Ascending aorta (tissue), 2 donors: Measurements from ENCODE around the gene RAB6A. TPM values are rescaled to one million over a fixed set of nuclear protein-coding genes. Genes with fewer than 3 reads are reported as not detected.
"Not testable (repeated sequence)": the region's sequence is repeated elsewhere in the genome, so short reads cannot be mapped to it uniquely, and the experiment has no call there.

ENCODE experiments used
- DNase-seq, 2 donors: peaks; one replicate each; pipeline ENCODE4 v3.0.0-alpha.2; 2019; ENCODE audit warnings: low spot score in 2 of 2
- H3K27ac ChIP-seq, 2 donors: fragments of 200-600 bp; sonication (generic); one replicate each; pipeline ENCODE4 v1.5.1; 2016 to 2017; ENCODE audit warnings: mild to moderate bottlenecking in 1 of 2
- H3K27me3 ChIP-seq: fragments of 200-600 bp; sonication (generic); one replicate; pipeline ENCODE4 v1.5.1; 2017
- H3K36me3 ChIP-seq, 2 donors: fragments of 200-600 bp; sonication (generic); one replicate each; pipeline ENCODE4 v1.5.1; 2016
- H3K4me1 ChIP-seq, 2 donors: fragments of 200-600 bp; sonication (generic); one replicate each; pipeline ENCODE4 v1.5.1; 2016 to 2017; ENCODE audit warnings: mild to moderate bottlenecking in 1 of 2
- H3K4me3 ChIP-seq, 2 donors: fragments of 200-600 bp; sonication (generic); one replicate each; pipeline ENCODE4 v1.5.1; 2016 to 2017; ENCODE audit warnings: mild to moderate bottlenecking in 1 of 2
- H3K9me3 ChIP-seq, 2 donors: fragments of 200-600 bp; sonication (generic); one replicate each; pipeline ENCODE4 v1.5.1; 2016
- intact Hi-C: fragments of 100-400 bp; cut with DNase I; formaldehyde crosslinking; loops from one replicate; pipeline ENCODE4 v1.15.1; 2023
- total RNA-seq: library from RNA; depleted of rRNA; stranded (reverse); fragments of >200 nt; gene quantifications from one replicate; pipeline ENCODE4 v1.1.0, GENCODE V29; 2016
- TF ChIP-seq, protein P1 (sequence below), 3 experiments: fragments of 200-600 bp in 2 of 3; fragments of 450-650 bp in 1 of 3; sonication (generic) in 2 of 3; IDR thresholded peaks; one replicate each; pipeline ENCODE4 v1.5.1; 2016 to 2019; ENCODE audit warnings: antibody characterized with exemption in 3 of 3, mild to moderate bottlenecking in 1 of 3, moderate library complexity in 1 of 3

RAB6A gene
- total RNA-seq, 1 donor from 2014 or later, result 86.3 TPM

GRCh38 chr11:73680687-73681086, 80.2 kb downstream of the RAB6A start:
- Histone ChIP-seq H3K27ac (no peak overlapping the region), H3K9me3 (no peaks in the 10 kb centered on the region), H3K4me1 (no peaks in the 10 kb centered on the region), H3K36me3 (peaks cover 23 to 53% of the 10 kb centered on the region in 2 donors), H3K27me3 (no peaks in the 10 kb centered on the region), H3K4me3 (no peak overlapping the region)
- TF ChIP-seq, protein P1, sequence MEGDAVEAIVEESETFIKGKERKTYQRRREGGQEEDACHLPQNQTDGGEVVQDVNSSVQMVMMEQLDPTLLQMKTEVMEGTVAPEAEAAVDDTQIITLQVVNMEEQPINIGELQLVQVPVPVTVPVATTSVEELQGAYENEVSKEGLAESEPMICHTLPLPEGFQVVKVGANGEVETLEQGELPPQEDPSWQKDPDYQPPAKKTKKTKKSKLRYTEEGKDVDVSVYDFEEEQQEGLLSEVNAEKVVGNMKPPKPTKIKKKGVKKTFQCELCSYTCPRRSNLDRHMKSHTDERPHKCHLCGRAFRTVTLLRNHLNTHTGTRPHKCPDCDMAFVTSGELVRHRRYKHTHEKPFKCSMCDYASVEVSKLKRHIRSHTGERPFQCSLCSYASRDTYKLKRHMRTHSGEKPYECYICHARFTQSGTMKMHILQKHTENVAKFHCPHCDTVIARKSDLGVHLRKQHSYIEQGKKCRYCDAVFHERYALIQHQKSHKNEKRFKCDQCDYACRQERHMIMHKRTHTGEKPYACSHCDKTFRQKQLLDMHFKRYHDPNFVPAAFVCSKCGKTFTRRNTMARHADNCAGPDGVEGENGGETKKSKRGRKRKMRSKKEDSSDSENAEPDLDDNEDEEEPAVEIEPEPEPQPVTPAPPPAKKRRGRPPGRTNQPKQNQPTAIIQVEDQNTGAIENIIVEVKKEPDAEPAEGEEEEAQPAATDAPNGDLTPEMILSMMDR (IDR thresholded peaks at IDR 0.05), result no peak
- intact Hi-C loops, result no loop called here
- no peak for DNase-seq

GRCh38 chr11:73676552-73676951, 84.3 kb downstream of the RAB6A start:
- H3K4me3 ChIP-seq, H3K27me3 ChIP-seq, intact Hi-C loops, H3K9me3 ChIP-seq, DNase-seq, H3K4me1 ChIP-seq, H3K27ac ChIP-seq: not testable (repeated sequence)
- H3K36me3 ChIP-seq, result peaks cover 13 to 42% of the 10 kb centered on the region in 2 donors

DNA sequence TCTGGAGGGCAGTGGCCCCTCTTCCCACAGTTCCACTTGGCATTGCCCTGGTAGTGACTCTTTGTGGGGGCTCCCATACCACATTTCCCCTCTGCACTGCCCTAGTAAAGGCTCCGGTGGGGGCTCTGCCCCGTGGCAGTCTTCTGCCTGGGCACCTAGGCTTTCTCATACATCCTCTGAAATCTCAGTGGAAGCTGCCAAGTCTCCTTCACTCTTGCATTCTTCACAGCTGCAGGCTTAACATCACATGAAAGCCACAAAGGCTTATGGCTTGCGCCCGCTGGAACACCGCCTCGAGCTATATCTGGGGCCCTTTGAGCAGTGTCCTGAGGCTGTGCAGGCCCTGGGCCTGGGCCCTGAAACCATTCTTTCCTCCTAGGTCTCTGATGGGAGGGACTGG, 89.2 kb downstream of the RAB6A start:
- H3K4me3 ChIP-seq, result no peak overlapping the region
- H3K9me3 ChIP-seq, result no peaks in the 10 kb centered on the region
- intact Hi-C loops, result no loop called here
- TF ChIP-seq, protein P1 (IDR thresholded peaks at IDR 0.05), result no peak
- no peak overlapping the region for H3K27ac ChIP-seq
- DNase-seq, result no peak
- no peaks in the 10 kb centered on the region for H3K27me3 ChIP-seq
- peaks cover 0 to 11% of the 10 kb centered on the region in 2 donors for H3K36me3 ChIP-seq
- no peaks in the 10 kb centered on the region for H3K4me1 ChIP-seq

GRCh38 chr11:73670808-73671207, 90.1 kb downstream of the RAB6A start:
- TF ChIP-seq, protein P1 (IDR thresholded peaks at IDR 0.05), result no peak
- Histone ChIP-seq H3K27ac (no peak overlapping the region), H3K36me3 (peaks cover 0 to 11% of the 10 kb centered on the region in 2 donors), H3K27me3 (no peaks in the 10 kb centered on the region), H3K9me3 (no peaks in the 10 kb centered on the region), H3K4me3 (no peak overlapping the region), H3K4me1 (no peaks in the 10 kb centered on the region)
- intact Hi-C loops, result no loop called here
- DNase-seq, result no peak

DNA sequence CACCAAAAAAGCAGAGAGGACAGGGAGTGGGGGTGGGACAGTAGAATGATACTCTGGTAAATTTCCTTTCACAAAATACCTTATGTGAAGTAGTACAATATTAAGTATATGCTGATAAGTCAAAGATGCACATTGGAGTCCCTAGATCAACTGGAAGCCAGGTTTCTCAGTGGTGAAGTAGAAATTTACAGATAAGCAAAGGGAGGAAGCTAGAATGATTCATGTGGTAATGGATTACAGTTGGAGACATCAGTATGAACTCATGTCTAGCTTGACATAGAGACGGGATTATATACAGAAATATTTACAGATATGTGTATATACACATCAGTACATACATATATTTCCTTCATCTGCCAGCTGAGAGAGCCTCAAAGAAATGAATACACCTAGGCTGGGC, 93.0 kb downstream of the RAB6A start:
- no peak for DNase-seq
- Histone ChIP-seq H3K36me3 (no peaks in the 10 kb centered on the region), H3K9me3 (no peaks in the 10 kb centered on the region), H3K27me3 (no peaks in the 10 kb centered on the region), H3K4me3 (no peak overlapping the region), H3K4me1 (peaks cover 0 to 5% of the 10 kb centered on the region in 2 donors), H3K27ac (no peak overlapping the region)
- intact Hi-C loops, result no loop called here
- TF ChIP-seq, protein P1 (IDR thresholded peaks at IDR 0.05), result no peak

- no peak for DNase-seq
- intact Hi-C loops, result no loop called here
- H3K27me3 ChIP-seq, result no peaks in the 10 kb centered on the region
- TF ChIP-seq, protein P1 (IDR thresholded peaks at IDR 0.05), result no peak
- no peaks in the 10 kb centered on the region for H3K36me3 ChIP-seq
- no peaks in the 10 kb centered on the region for H3K9me3 ChIP-seq
- H3K4me1 ChIP-seq, result peaks cover 0 to 8% of the 10 kb centered on the region in 2 donors
- H3K4me3 ChIP-seq, result no peak overlapping the region
- no peak overlapping the region for H3K27ac ChIP-seq
Measured at GRCh38 chr11:73664877-73665276, 96.0 kb downstream of the RAB6A start.
